G401 (cell line): ENCODE measurements around the gene CRYAB. TPM values are rescaled to one million over a fixed set of nuclear protein-coding genes. Genes with fewer than 3 reads are reported as not detected.
"Not testable (repeated sequence)": the region's sequence is repeated elsewhere in the genome, so short reads cannot be mapped to it uniquely, and the experiment has no call there.

ENCODE experiments used
- DNase-seq: peaks from one replicate; pipeline ENCODE4 v3.0.0-alpha.2; 2015; ENCODE audit warnings: low spot score
- in situ Hi-C: cut with HindIII; loops from 2 replicates; pipeline ENCODE4 v1.10.0; 2016; ENCODE audit warnings: low sequenced_read_pairs, mixed read lengths
- total RNA-seq: library from RNA; depleted of rRNA; stranded (reverse); fragments of >200 nt; shearing (Covaris generic); gene quantifications from 2 replicates; pipeline ENCODE4 v1.2.3, GENCODE V29; 2014

CRYAB gene
- total RNA-seq, 1 experiment from 2014 or later, result 153 TPM

- in situ Hi-C loops, result no loop called here
- DNase-seq, result peak; percentile 41
These were observed 23.9 kb upstream of the CRYAB start for GRCh38 chr11:111935317-111936039.

GRCh38 chr11:111934306-111934705 lies 22.7 kb upstream of the CRYAB start:
- in situ Hi-C loops, result no loop called here

GRCh38 chr11:111933872-111934271 lies 22.3 kb upstream of the CRYAB start:
- in situ Hi-C loops, result no loop called here
- no peak for DNase-seq

More at GRCh38 chr11:111934306-111934705, 22.7 kb upstream of the CRYAB start:
- DNase-seq, result peak; percentile 80

GRCh38 chr11:111933176-111933575 lies 21.6 kb upstream of the CRYAB start:
- DNase-seq, in situ Hi-C loops: not testable (repeated sequence)

- no peak for DNase-seq
- in situ Hi-C loops, result no loop called here
These were observed 21.0 kb upstream of the CRYAB start for GRCh38 chr11:111932611-111932950.

- no peak for DNase-seq
- in situ Hi-C loops, result no loop called here
These were observed 18.9 kb upstream of the CRYAB start for GRCh38 chr11:111930472-111930871.

GRCh38 chr11:111926505-111927391 lies 15.2 kb upstream of the CRYAB start:
- peak; percentile 99 for DNase-seq
- in situ Hi-C loops, result no loop called here

GRCh38 chr11:111925953-111926352 lies 14.4 kb upstream of the CRYAB start:
- no peak for DNase-seq
- in situ Hi-C loops, result no loop called here

- in situ Hi-C loops, result no loop called here
- DNase-seq, result peak; percentile 25
These were observed 12.4 kb upstream of the CRYAB start for GRCh38 chr11:111923951-111924350.

- DNase-seq, result peak; percentile 78
- in situ Hi-C loops, result no loop called here
These were observed 11.8 kb upstream of the CRYAB start for GRCh38 chr11:111923351-111923788.

- in situ Hi-C loops, result no loop called here
- DNase-seq, result peak; percentile 26
These were observed 11.2 kb upstream of the CRYAB start for GRCh38 chr11:111922803-111923202.

- in situ Hi-C loops, result no loop called here
- DNase-seq, result no peak
These were observed 10.1 kb upstream of the CRYAB start for GRCh38 chr11:111921541-111922230.

- DNase-seq, result no peak
- in situ Hi-C loops, result no loop called here
These were observed 9.3 kb upstream of the CRYAB start for GRCh38 chr11:111920908-111921307.

GRCh38 chr11:111918390-111919256 lies 7.1 kb upstream of the CRYAB start, which contains the start of gene C11orf52:
C11orf52 (plus strand) TSS chr11:111918913; CDS start chr11:111918973, 60 bp downstream.
- in situ Hi-C loops, result no loop called here
- DNase-seq, result peak; percentile 58

GRCh38 chr11:111917788-111918187 lies 6.2 kb upstream of the CRYAB start:
- in situ Hi-C loops, result no loop called here

GRCh38 chr11:111917312-111917711 lies 5.7 kb upstream of the CRYAB start:
- no peak for DNase-seq
- in situ Hi-C loops, result no loop called here

More at GRCh38 chr11:111917788-111918187, 6.2 kb upstream of the CRYAB start:
- DNase-seq, result no peak

GRCh38 chr11:111916768-111917167 lies 5.2 kb upstream of the CRYAB start:
- in situ Hi-C loops, result no loop called here
- no peak for DNase-seq

GRCh38 chr11:111913997-111914396 lies 2.4 kb upstream of the CRYAB start:
- DNase-seq, result peak; percentile 83
- in situ Hi-C loops, result no loop called here
